Transverse colon (tissue), 4 donors: ENCODE results near the gene CDH18. TPM values are rescaled to one million over a fixed set of nuclear protein-coding genes. Genes with fewer than 3 reads are reported as not detected.

Experiments used
- DNase-seq: peaks from one replicate; pipeline ENCODE4 v3.0.0-alpha.2; 2019
- H3K27ac ChIP-seq, 4 donors: fragments of 200-600 bp; sonication (generic); 2 replicates each; pipeline ENCODE4 v1.5.1; 2016 to 2018; ENCODE audit warnings: inconsistent platforms in 4 of 4
- H3K27me3 ChIP-seq: fragments of 200-600 bp; sonication (generic); 2 replicates; pipeline ENCODE4 v1.5.1; 2017; ENCODE audit warnings: inconsistent platforms
- H3K36me3 ChIP-seq, 4 donors: fragments of 200-600 bp; sonication (generic); 2 replicates each; pipeline ENCODE4 v1.5.1; 2017 to 2019; ENCODE audit warnings: inconsistent platforms in 4 of 4
- H3K4me1 ChIP-seq, 4 donors: fragments of 200-600 bp; sonication (generic); 2 replicates each; pipeline ENCODE4 v1.5.1; 2017 to 2020; ENCODE audit warnings: inconsistent platforms in 4 of 4
- H3K4me3 ChIP-seq, 4 donors: fragments of 200-600 bp; sonication (generic); 1 replicate in 1 of 4; 2 replicates in 3 of 4; pipeline versions ENCODE4 v1.5.1 to v1.6.1; 2017 to 2019; ENCODE audit warnings: inconsistent platforms in 4 of 4
- H3K9me3 ChIP-seq, 2 donors: fragments of 200-600 bp; sonication (generic); 2 replicates each; pipeline ENCODE4 v1.5.1; 2017 to 2019; ENCODE audit warnings: inconsistent platforms in 2 of 2
- CTCF ChIP-seq, 5 experiments: fragments of 200-600 bp in 3 of 5; fragments of 450-650 bp in 2 of 5; sonication (generic) in 3 of 5; IDR thresholded peaks; 1 replicate in 2 of 5; 2 replicates in 3 of 5; pipeline ENCODE4 v1.5.1; 2016 to 2017; ENCODE audit warnings: antibody characterized with exemption in 5 of 5, inconsistent platforms in 3 of 5, mild to moderate bottlenecking in 2 of 5, moderate library complexity in 1 of 5
- EP300 ChIP-seq: sonication (generic); formaldehyde crosslinking; IDR thresholded peaks from one replicate; pipeline ENCODE4 v1.6.1; 2017; ENCODE audit warnings: antibody characterized with exemption, low read depth
- POLR2A ChIP-seq: fragments of 450-650 bp; IDR thresholded peaks from one replicate; pipeline ENCODE4 v1.6.1; 2016; ENCODE audit warnings: antibody characterized with exemption, mild to moderate bottlenecking, moderate library complexity
- POLR2AphosphoS5 ChIP-seq, 3 donors: sonication (generic); formaldehyde crosslinking; IDR thresholded peaks; one replicate each; pipeline ENCODE4 v1.6.1; 2016; ENCODE audit warnings: antibody characterized with exemption in 3 of 3
- WGBS, 2 donors: methylation state at CpG; one replicate each; pipeline ENCODE4 v1.1.5; 2018; ENCODE audit warnings: low coverage in 1 of 2; 5-methylcytosine and 5-hydroxymethylcytosine counted together
- in situ Hi-C, 4 donors: fragments of 200-750 bp; cut with MboI; loops; one replicate each; pipeline versions ENCODE4 v1.15.0 to v1.15.1; 2017; ENCODE audit warnings: low sequenced_read_pairs in 3 of 4, low pct_ligation_motif_present in 1 of 4, low pct_unique_long_range_greater_than_20kb in 1 of 4
- intact Hi-C: fragments of 100-400 bp; cut with DNase I; formaldehyde crosslinking; loops from one replicate; pipeline ENCODE4 v1.15.1; 2023; ENCODE audit warnings: low total_unique reads
- total RNA-seq, 4 donors: library from RNA; depleted of rRNA; stranded (reverse); fragments of >200 nt; gene quantifications; one replicate each; pipeline ENCODE4 v1.1.0, GENCODE V29; 2016

Gene CDH18
- total RNA-seq, 4 donors from 2014 or later, result not detected

DNA sequence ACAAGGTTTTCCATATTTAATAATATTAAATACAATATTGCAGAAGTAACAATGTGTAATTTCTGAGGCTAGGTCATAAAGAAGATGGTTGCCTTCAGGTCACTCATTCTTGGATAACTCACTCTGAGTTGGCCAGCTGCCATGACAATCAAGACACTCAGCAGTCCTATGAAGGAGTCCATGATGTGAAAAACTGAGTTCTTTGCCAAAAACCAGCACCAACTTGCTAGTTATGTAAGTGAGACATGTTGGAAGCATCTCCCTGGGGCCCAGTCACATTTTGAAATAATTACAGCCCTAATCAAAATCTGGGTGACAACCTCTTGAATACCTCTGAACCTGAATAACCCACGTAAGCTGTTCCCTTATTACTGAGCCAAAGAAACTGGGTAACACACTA lies 453.2 kb downstream of the CDH18 start:
- Histone ChIP-seq H3K36me3 (no peaks in the 10 kb centered on the region), H3K27me3 (no peaks in the 10 kb centered on the region), H3K9me3 (no peaks in the 10 kb centered on the region), H3K4me3 (no peak overlapping the region), H3K4me1 (no peaks in the 10 kb centered on the region), H3K27ac (no peak overlapping the region)
- intact Hi-C loops, result no loop called here
- in situ Hi-C loops, result no loop called here
- no peak for DNase-seq
- no peak for TF ChIP-seq CTCF (IDR thresholded peaks at IDR 0.05)
- no peak for TF ChIP-seq POLR2A
- no peak for TF ChIP-seq POLR2AphosphoS5 (IDR thresholded peaks at IDR 0.05)
- TF ChIP-seq EP300, result no peak
- 83 to 92% methylated on average over 1 of the region's 1 CpG for WGBS, 2 donors

DNA sequence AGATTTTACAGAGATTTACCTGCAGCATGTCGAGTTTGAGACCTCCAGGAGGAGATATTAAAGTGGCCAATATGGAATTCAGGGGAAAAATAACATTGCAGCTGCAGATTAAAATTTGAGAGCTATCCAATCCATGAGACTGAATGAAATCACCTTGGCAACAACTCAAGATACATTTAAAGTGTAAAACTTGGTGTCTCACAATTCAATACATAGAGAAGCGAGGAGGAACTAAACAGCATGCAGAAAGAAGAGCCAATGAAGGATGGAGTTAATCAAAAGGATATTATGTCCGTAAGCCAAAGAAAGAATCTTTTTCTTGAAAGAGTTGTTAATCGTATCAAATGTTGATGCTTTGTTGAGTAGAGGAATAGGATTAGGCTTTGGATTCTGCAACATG lies 455.1 kb downstream of the CDH18 start:
- WGBS, 2 donors, result 68 to 74% methylated on average over 4 of the region's 4 CpGs
- TF ChIP-seq CTCF (IDR thresholded peaks at IDR 0.05) (no peak), POLR2A (no peak), EP300 (no peak), POLR2AphosphoS5 (IDR thresholded peaks at IDR 0.05) (no peak)
- no peak overlapping the region for H3K4me3 ChIP-seq
- no peaks in the 10 kb centered on the region for H3K36me3 ChIP-seq
- H3K4me1 ChIP-seq, result no peaks in the 10 kb centered on the region
- DNase-seq, result no peak
- H3K27me3 ChIP-seq, result no peaks in the 10 kb centered on the region
- no peaks in the 10 kb centered on the region for H3K9me3 ChIP-seq
- no peak overlapping the region for H3K27ac ChIP-seq
- intact Hi-C loops (no loop called here), in situ Hi-C loops (no loop called here)

- no peak for DNase-seq
- Histone ChIP-seq H3K36me3 (no peaks in the 10 kb centered on the region), H3K4me3 (no peak overlapping the region), H3K27me3 (no peaks in the 10 kb centered on the region), H3K27ac (no peak overlapping the region), H3K4me1 (no peaks in the 10 kb centered on the region), H3K9me3 (no peaks in the 10 kb centered on the region)
- in situ Hi-C loops (no loop called here), intact Hi-C loops (no loop called here)
- TF ChIP-seq POLR2A (no peak), POLR2AphosphoS5 (IDR thresholded peaks at IDR 0.05) (no peak)
- 46 to 59% methylated on average over 7 to 8 of the region's 8 CpGs for WGBS, 2 donors
Observed at GRCh38 chr5:19531374-19531952, 456.5 kb downstream of the CDH18 start.

GRCh38 chr5:19519448-19519847 lies 468.6 kb downstream of the CDH18 start:
- in situ Hi-C loops, result no loop called here
- Histone ChIP-seq H3K4me3 (no peak overlapping the region), H3K36me3 (no peaks in the 10 kb centered on the region), H3K27me3 (no peaks in the 10 kb centered on the region), H3K9me3 (no peaks in the 10 kb centered on the region), H3K27ac (no peak overlapping the region), H3K4me1 (no peaks in the 10 kb centered on the region)
- intact Hi-C loops, result no loop called here
- no peak for TF ChIP-seq EP300
- no peak for TF ChIP-seq POLR2AphosphoS5 (IDR thresholded peaks at IDR 0.05)
- TF ChIP-seq CTCF (IDR thresholded peaks at IDR 0.05), result no peak
- TF ChIP-seq POLR2A, result no peak
- WGBS, 2 donors, result 40 to 51% methylated on average over 2 of the region's 2 CpGs
- no peak for DNase-seq

GRCh38 chr5:19498852-19499251 lies 489.1 kb downstream of the CDH18 start:
- TF ChIP-seq EP300 (no peak), CTCF (IDR thresholded peaks at IDR 0.05) (no peak), POLR2AphosphoS5 (IDR thresholded peaks at IDR 0.05) (no peak), POLR2A (no peak)
- Histone ChIP-seq H3K27me3 (no peaks in the 10 kb centered on the region), H3K36me3 (no peaks in the 10 kb centered on the region), H3K9me3 (no peaks in the 10 kb centered on the region), H3K4me3 (no peak overlapping the region), H3K4me1 (no peaks in the 10 kb centered on the region), H3K27ac (no peak overlapping the region)
- intact Hi-C loops (no loop called here), in situ Hi-C loops (no loop called here)
- DNase-seq, result no peak
- 33 to 52% methylated on average over 1 to 2 of the region's 2 CpGs for WGBS, 2 donors
